GM10266 (cell line): ENCODE measurements around the gene FAM53B.

ENCODE experiments used
- DNase-seq: peaks from one replicate; pipeline ENCODE4 v3.0.0; 2012; ENCODE audit errors: extremely low spot score
- TF ChIP-seq, protein P1 (sequence below): IDR thresholded peaks from 2 replicates; pipeline ENCODE4 v1.5.1; 2012; ENCODE audit warnings: mild to moderate bottlenecking, low read depth; ENCODE audit not compliant: control insufficient read depth, insufficient read depth; ENCODE audit errors: missing control alignments

FAM53B gene

DNA sequence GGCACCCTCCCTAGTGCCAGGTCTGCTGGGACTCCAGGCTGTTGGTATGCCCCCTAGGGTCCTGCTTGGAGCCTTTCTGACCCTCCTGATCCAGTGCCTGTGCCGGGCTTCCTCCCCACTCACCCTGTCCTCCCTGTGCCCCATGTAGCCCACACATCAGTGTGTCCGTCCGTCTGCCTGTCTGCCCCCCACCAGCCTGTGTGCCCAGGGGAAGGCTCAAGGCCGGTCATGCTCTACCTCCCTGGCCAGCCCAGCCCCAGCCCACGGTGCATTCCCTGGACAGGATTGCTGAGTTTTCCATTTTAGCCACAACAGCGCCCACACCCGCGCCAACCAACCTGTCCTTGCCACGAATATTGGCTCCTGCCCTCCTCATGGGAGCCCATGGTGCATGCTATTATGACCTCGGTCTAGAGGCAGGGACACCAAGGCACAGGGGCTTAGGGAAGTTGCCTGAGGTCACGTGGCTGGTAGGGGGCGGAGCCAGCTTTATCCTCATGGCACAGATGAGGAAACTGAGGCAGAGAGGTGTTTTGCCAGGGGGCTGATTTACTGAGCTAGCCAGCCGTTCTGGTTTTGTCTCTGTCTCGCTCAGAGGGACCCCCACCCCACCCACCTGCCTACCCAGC is 136.0 kb downstream of the FAM53B start:
- no peak for DNase-seq
- TF ChIP-seq, protein P1, sequence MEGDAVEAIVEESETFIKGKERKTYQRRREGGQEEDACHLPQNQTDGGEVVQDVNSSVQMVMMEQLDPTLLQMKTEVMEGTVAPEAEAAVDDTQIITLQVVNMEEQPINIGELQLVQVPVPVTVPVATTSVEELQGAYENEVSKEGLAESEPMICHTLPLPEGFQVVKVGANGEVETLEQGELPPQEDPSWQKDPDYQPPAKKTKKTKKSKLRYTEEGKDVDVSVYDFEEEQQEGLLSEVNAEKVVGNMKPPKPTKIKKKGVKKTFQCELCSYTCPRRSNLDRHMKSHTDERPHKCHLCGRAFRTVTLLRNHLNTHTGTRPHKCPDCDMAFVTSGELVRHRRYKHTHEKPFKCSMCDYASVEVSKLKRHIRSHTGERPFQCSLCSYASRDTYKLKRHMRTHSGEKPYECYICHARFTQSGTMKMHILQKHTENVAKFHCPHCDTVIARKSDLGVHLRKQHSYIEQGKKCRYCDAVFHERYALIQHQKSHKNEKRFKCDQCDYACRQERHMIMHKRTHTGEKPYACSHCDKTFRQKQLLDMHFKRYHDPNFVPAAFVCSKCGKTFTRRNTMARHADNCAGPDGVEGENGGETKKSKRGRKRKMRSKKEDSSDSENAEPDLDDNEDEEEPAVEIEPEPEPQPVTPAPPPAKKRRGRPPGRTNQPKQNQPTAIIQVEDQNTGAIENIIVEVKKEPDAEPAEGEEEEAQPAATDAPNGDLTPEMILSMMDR, result no peak

- TF ChIP-seq, protein P1, result no peak
- DNase-seq, result no peak
Observed at GRCh38 chr10:124607693-124608092, 136.5 kb downstream of the FAM53B start.

GRCh38 chr10:124606822-124607221 is 137.4 kb downstream of the FAM53B start:
- DNase-seq, result no peak

DNA sequence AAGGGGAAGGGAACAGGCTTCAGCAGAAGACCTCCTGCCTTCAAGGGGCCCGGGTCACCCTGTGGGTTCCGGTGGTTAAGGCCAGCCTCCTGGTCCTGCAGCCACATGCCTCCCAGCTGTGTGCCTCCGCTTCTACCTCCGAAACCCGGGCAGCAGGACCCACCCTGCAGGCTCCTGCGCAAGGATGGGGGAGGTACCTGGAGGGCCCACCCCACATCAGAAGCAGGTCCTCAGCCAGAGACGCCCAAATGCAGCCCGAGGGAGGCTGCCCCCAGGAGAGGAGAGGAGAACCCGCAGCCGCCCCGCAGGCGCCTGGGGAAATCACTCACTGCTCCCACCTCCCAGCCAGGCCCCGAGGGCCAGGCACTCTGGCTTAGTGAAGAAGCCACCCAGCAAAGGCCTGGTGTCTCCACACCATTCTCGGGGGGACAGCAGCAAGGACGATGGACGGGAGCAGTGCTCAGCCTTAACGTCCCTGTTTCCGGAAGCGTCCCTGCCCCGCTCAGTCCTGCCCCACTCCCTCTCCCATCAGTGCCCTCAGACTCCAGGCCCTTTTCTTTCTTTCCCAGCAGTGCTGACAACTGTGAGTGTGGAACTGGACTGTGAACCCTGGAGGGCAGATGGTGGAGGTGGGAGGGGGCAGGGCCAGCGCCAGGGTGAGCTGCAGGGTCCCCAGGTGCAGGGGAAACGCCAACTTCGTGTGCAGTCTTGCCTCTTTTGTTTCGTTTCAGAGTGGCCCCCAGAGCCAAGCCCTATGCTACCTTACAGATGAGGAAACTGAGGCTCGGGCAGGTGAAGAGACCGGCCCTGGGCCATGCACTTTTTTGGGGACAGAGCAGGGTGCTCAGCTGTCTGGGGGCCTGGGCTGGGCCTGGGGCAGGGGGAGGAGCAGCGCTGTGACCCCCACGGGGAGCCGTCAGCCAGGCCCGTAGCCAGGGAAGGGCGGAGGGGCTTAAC is 138.0 kb downstream of the FAM53B start:
- DNase-seq, result no peak
- TF ChIP-seq, protein P1, result no peak

More at GRCh38 chr10:124606822-124607221, 137.4 kb downstream of the FAM53B start:
- TF ChIP-seq, protein P1, result no peak

GRCh38 chr10:124605481-124605855 is 138.7 kb downstream of the FAM53B start:
- TF ChIP-seq, protein P1, result no peak
- DNase-seq, result no peak

DNA sequence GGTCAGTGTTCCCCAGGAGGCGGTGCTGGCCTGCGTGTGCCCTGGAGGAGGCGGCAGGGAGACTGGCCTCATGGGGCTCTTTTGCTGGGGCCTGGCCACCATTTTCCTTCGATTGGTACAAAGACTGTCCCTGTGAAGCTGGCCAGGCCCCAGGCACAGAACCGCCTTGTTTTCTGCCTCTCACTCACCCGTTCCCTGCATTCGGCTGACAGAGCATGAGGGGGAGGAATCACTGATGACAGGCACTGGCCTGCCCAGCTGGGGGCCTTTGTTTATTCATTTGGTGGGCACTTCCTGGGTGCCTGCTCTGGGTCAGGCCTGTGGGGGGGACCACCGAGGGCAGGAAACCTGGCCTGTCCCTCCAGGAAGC is 139.2 kb downstream of the FAM53B start:
- TF ChIP-seq, protein P1, result no peak
- DNase-seq, result no peak
